ENCODE data around the gene SMYD3.
"Not testable (repeated sequence)": the region's sequence is repeated elsewhere in the genome, so short reads cannot be mapped to it uniquely, and the experiment has no call there.

SMYD3 gene

GRCh38 chr1:245774931-245775330 is 732.1 kb downstream of the SMYD3 start:
- DNase-seq: not testable (repeated sequence)

GRCh38 chr1:245774196-245774595 is 732.9 kb downstream of the SMYD3 start:
- no peak for DNase-seq

- DNase-seq: no peak
These were observed 733.7 kb downstream of the SMYD3 start for GRCh38 chr1:245773344-245773743.

- no peak for DNase-seq
These were observed 734.3 kb downstream of the SMYD3 start for GRCh38 chr1:245772739-245773138.

- no peak for DNase-seq
These were observed 734.8 kb downstream of the SMYD3 start for GRCh38 chr1:245772325-245772724.

- no peak for DNase-seq
These were observed 735.4 kb downstream of the SMYD3 start for GRCh38 chr1:245771511-245772281.

GRCh38 chr1:245770156-245770555 is 736.9 kb downstream of the SMYD3 start:
- DNase-seq: no peak

GRCh38 chr1:245768596-245768995 is 738.5 kb downstream of the SMYD3 start:
- DNase-seq: no peak

GRCh38 chr1:245765230-245766000 is 741.7 kb downstream of the SMYD3 start:
- no peak for DNase-seq

- no peak for DNase-seq
These were observed 743.2 kb downstream of the SMYD3 start for GRCh38 chr1:245763873-245764331.

GRCh38 chr1:245762396-245762910 is 744.6 kb downstream of the SMYD3 start:
- no peak for DNase-seq

- no peak for DNase-seq
These were observed 746.8 kb downstream of the SMYD3 start for GRCh38 chr1:245760301-245760700.

- no peak for DNase-seq
These were observed 752.6 kb downstream of the SMYD3 start for GRCh38 chr1:245754463-245754961.

- no peak for DNase-seq
These were observed 753.3 kb downstream of the SMYD3 start for GRCh38 chr1:245753807-245754206.

GRCh38 chr1:245752561-245752960 is 754.5 kb downstream of the SMYD3 start:
- DNase-seq: no peak

GRCh38 chr1:245751726-245752470 is 755.2 kb downstream of the SMYD3 start:
- no peak for DNase-seq

GRCh38 chr1:245751116-245751515 is 756.0 kb downstream of the SMYD3 start:
- DNase-seq: no peak

- DNase-seq: no peak
These were observed 756.8 kb downstream of the SMYD3 start for GRCh38 chr1:245750261-245750660.

- no peak for DNase-seq
These were observed 758.0 kb downstream of the SMYD3 start for GRCh38 chr1:245749053-245749452.

GRCh38 chr1:245748646-245749045 is 758.4 kb downstream of the SMYD3 start:
- DNase-seq: no peak

GRCh38 chr1:245748240-245748639 is 758.8 kb downstream of the SMYD3 start:
- no peak for DNase-seq

- no peak for DNase-seq
These were observed 764.2 kb downstream of the SMYD3 start for GRCh38 chr1:245742896-245743295.

- not testable (repeated sequence) for DNase-seq
These were observed 766.7 kb downstream of the SMYD3 start for GRCh38 chr1:245740336-245740735.

Measured in midbrain (tissue), 1 donor.